Epithelial cell of alveolus of lung (primary cell): ENCODE data around the gene BMP2K. TPM values are rescaled to one million over a fixed set of nuclear protein-coding genes. Genes with fewer than 3 reads are reported as not detected.

Experiments used
- total RNA-seq: library from RNA; depleted of rRNA; stranded (reverse); fragments of >200 nt; gene quantifications from 2 replicates; pipeline ENCODE4 v1.2.1, GENCODE V29; 2015

Gene BMP2K
- total RNA-seq, result 12.5 and 16.4 TPM in 2 replicates

DNA sequence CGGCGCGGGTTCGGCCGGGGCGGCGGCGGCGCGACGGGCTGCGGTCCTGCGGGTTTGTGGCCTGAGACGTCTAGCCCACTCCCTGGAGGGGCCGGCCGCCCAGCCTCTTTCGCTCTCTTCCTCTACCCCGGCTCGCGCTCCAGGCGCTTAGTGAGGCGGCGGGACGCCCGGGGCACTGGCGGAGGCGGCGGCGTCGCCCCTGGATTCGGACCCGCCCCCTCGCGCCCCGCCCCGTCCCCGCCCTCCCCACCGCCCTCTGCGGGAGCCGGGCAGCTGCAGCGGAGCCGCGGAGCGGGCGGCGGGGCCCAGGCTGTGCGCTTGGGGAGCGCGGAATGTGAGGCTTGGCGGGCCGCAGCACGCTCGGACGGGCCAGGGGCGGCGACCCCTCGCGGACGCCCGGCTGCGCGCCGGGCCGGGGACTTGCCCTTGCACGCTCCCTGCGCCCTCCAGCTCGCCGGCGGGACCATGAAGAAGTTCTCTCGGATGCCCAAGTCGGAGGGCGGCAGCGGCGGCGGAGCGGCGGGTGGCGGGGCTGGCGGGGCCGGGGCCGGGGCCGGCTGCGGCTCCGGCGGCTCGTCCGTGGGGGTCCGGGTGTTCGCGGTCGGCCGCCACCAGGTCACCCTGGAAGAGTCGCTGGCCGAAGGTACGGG is at the start of gene BMP2K:
Gene BMP2K (plus strand): TSS at position 272 of the 650 bp plus-strand sequence. CDS start 194 bp downstream, at position 466.

DNA sequence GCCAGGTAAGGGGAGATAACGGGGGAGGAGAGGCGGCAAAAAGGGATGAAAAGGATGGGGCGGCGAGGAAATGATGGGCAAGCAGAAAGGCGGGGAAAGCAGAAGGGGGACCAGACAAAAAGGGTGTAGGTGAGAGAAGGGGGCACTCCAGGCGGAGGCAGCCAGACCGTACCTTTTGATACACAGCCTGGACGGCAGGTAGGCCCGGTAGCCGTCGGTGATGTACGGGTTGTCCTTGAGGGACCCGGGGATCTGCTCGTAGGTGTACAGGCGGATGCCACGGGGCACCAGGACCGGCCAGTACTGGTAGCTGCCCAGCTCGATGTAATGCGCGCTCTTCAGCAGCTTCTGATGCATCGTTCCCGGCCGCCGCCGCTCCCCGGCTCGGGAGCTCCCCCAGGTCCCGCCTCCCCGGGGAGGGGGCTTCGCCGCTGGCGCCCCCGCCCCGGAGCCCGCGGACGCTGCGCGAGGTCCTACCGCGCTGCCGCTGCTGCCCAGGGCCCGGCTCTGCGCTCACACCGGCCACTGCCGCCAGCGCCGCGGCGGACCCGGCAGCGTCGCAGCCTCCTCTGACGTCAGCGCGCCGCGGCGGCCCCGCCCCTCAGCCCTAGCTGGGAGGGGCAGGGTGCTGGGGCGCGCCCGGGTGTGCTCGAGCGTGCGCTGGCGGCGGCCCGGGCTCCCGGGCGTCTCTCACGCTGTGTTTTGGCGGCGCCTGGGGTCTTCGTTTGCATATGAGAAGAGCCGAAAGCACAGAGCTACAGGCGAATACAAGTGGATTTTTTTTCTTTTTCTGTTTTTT is 162.9 kb downstream of the BMP2K start, which contains the start of gene PAQR3:
Gene PAQR3 (minus strand): TSS at position 571 of the 799 bp plus-strand sequence. CDS start 214 bp downstream, at position 357.

Other genes with a start within 250 kb of the BMP2K start
- 2.2 and 25.7 TPM in 2 replicates for gene ANXA3, start 224.6 kb upstream of the BMP2K start, total RNA-seq
- gene PAQR3, start 163.1 kb downstream of the BMP2K start, total RNA-seq, result 16.5 TPM in 2 replicates